NCI-H2107 (cell line): ENCODE data around the gene MICAL1.

Source experiments
- DNase-seq: peaks from one replicate; lab custom pipeline; 2025; lab: John Stamatoyannopoulos, UW

Gene MICAL1

DNA sequence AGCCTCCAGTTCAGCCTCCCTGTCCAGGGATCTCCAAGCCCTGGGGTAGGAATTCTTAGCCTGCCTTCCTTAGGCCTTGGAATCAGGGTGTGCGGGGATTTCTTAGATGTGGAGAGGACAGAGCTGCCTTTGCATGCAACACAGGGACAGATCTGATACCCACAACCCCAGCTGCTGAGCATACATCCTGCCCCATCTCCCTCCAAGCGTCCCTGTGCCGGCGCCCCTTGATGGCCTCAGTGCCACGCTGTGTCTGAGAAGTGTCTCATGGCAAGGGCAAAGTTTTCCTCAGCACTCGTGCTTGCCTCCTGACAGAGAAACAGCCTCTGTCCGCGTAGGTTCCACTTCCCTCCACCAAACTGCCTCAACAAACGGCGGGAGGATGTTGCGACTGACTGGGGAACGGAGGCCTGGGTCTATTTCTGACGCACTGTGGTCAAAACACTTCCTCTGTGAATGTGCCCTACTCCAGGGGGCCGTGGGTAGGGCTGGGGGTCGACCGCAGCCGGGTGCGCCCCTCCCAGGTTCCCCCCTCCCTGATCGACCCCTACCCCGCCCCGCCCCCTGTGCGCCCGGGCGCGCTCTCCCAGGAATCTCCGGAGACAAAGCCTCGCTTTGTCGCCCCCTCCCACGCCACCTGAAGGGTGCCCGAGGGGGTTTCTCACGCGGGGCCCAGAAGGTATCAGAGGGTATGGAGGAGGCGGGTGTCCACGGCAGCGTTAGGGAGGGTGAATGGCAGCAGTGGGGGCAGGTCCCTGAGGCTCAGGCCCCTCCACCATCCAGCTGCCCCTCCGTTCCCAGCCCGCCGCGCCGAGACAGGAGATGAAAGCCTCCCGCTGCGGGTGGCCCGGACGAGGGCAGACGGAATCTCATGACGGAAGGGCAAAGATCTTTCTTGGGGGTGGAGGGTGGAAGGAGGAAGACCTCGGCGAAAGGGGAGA lies 806 bp downstream of the MICAL1 start:
- DNase-seq: no peak

DNA sequence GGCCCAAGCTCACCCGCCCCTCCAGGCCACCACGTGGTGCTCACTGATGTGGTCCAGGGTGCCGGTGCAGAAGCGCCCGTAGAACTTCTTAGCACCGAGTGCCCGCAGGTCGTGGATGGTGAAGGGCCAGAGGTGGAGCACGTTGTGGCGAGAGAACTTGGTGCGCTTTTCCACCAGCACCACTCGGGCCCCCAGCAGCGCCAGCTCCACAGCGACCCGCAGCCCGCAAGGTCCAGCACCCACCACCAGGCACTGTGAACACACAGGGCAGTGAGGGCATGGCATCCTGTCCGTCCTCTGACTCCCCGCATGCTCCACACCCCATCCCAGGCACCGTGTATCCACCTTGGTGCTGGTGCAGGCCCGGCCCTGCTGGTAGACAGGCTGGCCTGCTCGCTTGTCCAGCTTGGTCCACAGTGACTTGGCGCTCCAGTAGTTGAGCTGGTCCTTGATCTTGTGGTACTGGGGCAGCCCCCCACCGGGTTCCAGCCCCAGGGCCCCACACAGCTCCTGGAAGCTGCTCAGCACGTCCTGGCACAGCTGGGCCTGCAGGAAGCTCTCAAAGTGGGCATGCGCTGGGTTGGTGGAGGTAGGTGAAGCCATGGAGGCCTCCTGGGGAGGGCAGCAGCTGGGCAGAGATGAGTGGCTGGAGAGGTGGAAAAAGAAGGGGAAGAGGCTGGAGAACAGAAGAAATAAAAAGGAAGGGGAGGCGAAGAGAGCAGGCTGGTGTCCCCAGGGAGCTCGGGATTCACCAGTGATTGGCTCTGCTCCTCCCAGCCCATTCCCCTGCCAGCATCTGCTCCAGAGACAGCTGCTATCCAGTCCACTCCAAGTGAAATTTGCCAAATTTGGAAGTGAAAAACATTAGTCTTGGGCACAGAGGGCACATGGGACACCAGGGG lies 1.7 kb downstream of the MICAL1 start:
- DNase-seq: peak; percentile 60

DNA sequence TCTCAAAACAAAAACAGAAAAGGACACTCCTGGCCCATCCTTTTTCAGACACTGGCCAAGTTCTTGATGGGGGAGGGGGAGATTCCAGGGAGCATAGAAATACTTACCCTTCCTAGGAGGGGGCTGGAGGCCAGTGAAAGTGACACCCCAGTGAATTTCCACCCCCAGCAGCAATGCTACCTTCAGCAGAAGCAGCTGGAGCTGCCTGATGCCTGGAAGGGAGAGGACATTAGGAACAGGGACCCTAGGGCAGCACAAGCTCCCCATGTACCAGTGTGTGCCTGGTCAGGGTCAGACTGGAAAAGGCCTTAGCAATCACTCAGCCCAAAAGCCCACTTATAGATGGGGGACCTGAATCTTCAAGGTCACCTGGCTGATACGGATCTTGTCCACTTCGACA lies 2.4 kb downstream of the MICAL1 start:
- no peak for DNase-seq

DNA sequence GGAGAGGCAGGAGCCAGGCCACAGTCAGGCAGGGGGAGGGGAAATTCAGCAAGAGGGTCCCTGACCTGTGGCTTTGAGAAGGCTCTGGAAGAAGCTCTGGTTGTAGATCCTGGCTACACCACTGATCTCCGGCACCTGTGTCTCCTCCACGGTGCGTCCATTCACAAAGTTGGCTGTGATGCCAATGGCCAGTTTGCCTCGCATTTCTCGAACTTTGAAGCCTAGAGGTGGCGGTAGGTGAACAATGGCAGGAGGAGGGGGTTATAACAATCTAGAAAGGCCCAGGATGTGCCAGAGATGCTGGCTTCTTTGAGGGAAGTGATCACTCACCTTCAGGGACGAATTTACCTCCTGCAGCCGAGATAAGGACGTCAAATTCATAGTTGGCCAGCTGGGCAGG lies 3.4 kb downstream of the MICAL1 start:
- DNase-seq: no peak

DNA sequence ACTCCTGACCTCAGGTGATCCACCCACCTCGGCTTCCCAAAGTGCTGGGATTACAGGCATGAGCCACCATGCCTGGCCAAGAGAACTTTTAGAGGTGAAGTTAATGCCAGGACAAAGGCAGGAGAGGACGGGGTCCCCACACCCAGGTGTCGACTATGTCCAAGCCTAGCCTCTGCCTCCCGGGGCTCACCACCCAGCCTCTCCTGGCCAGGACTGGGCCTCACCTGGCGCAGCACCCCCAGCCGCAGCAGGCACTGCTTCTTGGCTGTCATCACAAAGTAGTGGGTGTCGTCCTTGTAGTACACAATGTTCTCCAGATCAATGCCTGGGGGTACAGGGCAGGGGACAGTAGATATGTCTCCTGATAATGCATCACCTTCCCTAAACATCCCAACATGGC lies 4.2 kb downstream of the MICAL1 start:
- DNase-seq: no peak

- no peak for DNase-seq
These were observed 4.8 kb downstream of the MICAL1 start for GRCh38 chr6:109450801-109451200.

- no peak for DNase-seq
These were observed 5.5 kb downstream of the MICAL1 start for GRCh38 chr6:109449795-109450673.

GRCh38 chr6:109449064-109449794 lies 6.3 kb downstream of the MICAL1 start:
- no peak for DNase-seq

- no peak for DNase-seq
These were observed 7.0 kb downstream of the MICAL1 start for GRCh38 chr6:109448615-109449014.

DNA sequence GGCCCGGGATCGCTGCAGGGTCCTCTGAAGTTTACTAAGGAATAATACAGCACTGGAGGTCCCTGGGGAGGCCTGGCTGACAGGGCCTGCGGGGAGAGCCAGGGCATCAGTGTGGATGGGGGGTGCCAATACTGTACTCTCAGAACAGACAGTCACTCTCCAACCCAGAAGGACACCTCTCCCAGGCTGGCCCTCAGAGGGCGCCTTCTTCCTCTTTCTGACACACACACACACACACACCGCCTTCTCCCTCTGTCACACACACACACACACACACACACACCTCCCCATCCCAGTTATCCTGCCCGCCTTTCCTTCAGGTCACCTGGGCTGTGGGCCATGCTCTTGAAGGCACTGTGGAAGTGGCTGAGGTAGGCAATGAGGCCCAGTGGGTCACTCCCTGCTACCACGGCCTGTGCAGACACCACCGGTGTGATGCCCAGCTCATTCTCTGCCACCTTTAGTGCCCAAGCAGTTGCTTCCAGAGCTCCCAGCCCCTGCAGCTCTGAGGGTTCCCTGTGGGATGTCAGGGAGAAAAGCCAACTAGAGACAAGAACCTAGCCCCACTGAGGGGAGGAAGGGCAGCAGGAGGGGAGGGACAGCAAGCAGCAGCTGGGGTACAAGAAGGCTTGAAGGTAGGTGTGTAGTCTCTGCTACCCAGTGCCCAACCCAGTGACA lies 7.6 kb downstream of the MICAL1 start:
- DNase-seq: no peak

DNA sequence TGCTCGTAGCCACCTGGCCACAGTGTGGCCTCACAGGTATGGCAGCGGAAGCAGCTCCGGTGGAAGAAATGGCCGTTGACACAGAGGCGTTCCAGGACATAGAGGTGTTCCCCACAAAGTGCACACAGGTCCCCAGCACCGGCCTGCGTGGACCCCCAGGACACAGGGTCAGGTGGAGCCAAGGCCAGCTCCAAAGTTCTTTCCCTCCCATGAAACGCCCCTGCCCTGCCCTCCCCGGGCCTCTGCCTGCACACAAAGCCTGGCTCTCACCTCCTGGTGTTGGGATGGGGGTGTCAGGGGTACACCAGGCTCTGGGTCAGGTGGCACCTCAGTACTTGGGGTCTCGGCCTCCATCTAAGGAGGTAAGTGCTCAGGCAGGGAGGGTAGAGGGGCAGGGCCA lies 8.5 kb downstream of the MICAL1 start:
- no peak for DNase-seq

DNA sequence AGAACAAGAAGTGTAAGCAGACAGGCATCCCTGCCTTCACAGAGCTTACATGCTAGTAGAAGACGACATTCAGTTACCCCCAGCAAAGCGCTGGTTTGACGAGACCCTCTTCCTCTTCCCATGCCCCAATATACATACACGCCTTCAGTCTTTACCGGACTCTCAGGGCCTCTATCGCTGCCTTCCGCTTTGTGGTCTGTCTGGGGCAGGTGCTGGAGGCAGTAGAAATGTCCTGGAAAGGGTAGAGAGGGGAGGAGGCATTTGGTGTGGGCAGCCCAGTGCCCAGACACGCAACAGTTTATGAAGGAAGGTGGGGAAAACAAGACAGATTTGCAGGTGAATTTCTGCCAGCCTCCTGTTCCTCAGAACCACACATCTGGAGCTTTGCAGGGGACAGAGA lies 9.0 kb downstream of the MICAL1 start:
- no peak for DNase-seq

DNA sequence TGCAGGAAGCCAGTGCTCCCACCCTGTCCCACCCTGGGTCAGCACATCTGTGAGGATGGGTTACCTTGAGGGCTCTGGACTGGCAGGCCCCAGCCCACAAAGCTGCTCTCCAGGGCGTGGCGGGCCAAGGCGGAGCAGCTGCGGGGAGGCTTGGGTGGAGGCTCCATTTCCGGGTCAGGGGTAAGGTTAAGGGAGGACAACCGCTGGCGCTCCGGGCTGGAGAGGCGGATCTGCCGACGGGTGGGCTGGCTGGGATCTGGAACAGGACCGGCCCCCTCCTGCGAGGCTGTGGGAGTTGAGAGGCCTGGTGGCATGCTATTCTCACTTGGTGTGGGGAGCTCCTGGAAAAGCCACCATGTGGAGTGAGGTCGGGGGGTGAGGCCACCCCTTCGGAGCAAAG lies 9.5 kb downstream of the MICAL1 start:
- DNase-seq: no peak

- no peak for DNase-seq
These were observed 10.2 kb downstream of the MICAL1 start for GRCh38 chr6:109445382-109445781.

DNA sequence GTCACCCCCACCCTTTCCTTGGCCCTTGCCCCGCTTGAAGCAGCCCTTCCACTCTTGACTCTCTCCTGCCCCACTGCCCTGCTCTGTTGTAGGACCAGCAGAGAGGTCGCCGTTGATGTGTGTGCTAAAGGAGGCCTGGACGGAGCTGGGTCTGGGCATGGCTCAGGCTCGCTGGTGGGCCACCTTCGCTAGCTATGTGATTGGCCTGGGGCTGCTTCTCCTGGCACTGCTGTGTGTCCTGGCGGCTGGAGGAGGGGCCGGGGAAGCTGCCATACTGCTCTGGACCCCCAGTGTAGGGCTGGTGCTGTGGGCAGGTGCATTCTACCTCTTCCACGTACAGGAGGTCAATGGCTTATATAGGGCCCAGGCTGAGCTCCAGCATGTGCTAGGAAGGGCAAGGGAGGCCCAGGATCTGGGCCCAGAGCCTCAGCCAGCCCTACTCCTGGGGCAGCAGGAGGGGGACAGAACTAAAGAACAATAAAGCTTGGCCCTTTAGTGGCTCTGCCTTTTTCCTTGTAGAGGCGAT lies 12.1 kb downstream of the MICAL1 start:
- DNase-seq: no peak

GRCh38 chr6:109442393-109442924 lies 13.1 kb downstream of the MICAL1 start:
- DNase-seq: no peak

- peak; percentile 33 for DNase-seq
These were observed 14.3 kb downstream of the MICAL1 start for GRCh38 chr6:109441069-109441816.

GRCh38 chr6:109440331-109441068 lies 15.1 kb downstream of the MICAL1 start, which contains the start of the genes PPIL6 and SMPD2:
Gene PPIL6 (minus strand): TSS chr6:109440628. CDS start chr6:109440590, 38 bp downstream.
Gene SMPD2 (plus strand): TSS chr6:109440724. CDS start chr6:109441122, 398 bp downstream.
- peak; percentile 37 for DNase-seq
